Keratinocyte (primary cell): ENCODE results near the gene CASQ1. TPM values are rescaled to one million over a fixed set of nuclear protein-coding genes. Genes with fewer than 3 reads are reported as not detected.

Source experiments
- DNase-seq: peaks from one replicate; pipeline ENCODE4 v3.0.0-alpha.2; 2011; ENCODE audit warnings: low read depth, missing footprints, low spot score
- FAIRE-seq: peaks from 2 replicates; lab custom pipeline; 2011; peaks lifted over from hg19 to GRCh38; lab: Jason Lieb, UNC
- H2AFZ ChIP-seq: 2 replicates; pipeline ENCODE4 v1.6.0; 2012; ENCODE audit warnings: low read length, control low read depth, inconsistent platforms; ENCODE audit not compliant: control insufficient read depth
- H3K27ac ChIP-seq: 2 replicates; pipeline ENCODE4 v1.5.1; 2011; ENCODE audit warnings: low read length; ENCODE audit not compliant: control insufficient read depth, insufficient read depth
- H3K27me3 ChIP-seq: 3 replicates; pipeline ENCODE4 v1.6.0; 2011; ENCODE audit warnings: low read length; ENCODE audit not compliant: control insufficient read depth, insufficient read depth; ENCODE audit errors: extremely low read depth
- H3K36me3 ChIP-seq, 2 experiments: 2 replicates in 1 of 2; 3 replicates in 1 of 2; pipeline ENCODE4 v1.5.1; 2011; ENCODE audit warnings: low read length in 2 of 2, mild to moderate bottlenecking in 1 of 2; ENCODE audit not compliant: control insufficient read depth in 2 of 2, insufficient read depth in 2 of 2; ENCODE audit errors: extremely low read depth in 1 of 2
- H3K4me1 ChIP-seq: 3 replicates; pipeline ENCODE4 v1.5.1; 2011; ENCODE audit warnings: low read length; ENCODE audit not compliant: control insufficient read depth, insufficient read depth; ENCODE audit errors: extremely low read depth
- H3K4me2 ChIP-seq: 3 replicates; pipeline ENCODE4 v1.6.0; 2011; ENCODE audit warnings: low read depth, low read length; ENCODE audit not compliant: control insufficient read depth, insufficient read depth; ENCODE audit errors: extremely low read depth
- H3K4me3 ChIP-seq, 3 experiments: fragments of 200-600 bp in 1 of 3; sonication (generic) in 1 of 3; 2 replicates in 2 of 3; 3 replicates in 1 of 3; pipeline ENCODE4 v1.5.1; 2011 to 2016; ENCODE audit warnings: low read length in 3 of 3, mild to moderate bottlenecking in 3 of 3, control low read depth in 2 of 3, inconsistent platforms in 1 of 3, low read depth in 1 of 3, mixed read lengths in 1 of 3, mixed run types in 1 of 3, moderate library complexity in 1 of 3; ENCODE audit not compliant: control insufficient read depth in 2 of 3, insufficient read depth in 2 of 3; ENCODE audit errors: extremely low read depth in 1 of 3
- H3K79me2 ChIP-seq: 2 replicates; pipeline ENCODE4 v1.6.0; 2012; ENCODE audit warnings: low read length; ENCODE audit not compliant: control insufficient read depth, insufficient read depth
- H3K9ac ChIP-seq: 3 replicates; pipeline ENCODE4 v1.6.0; 2011; ENCODE audit warnings: low read length; ENCODE audit not compliant: control insufficient read depth, insufficient read depth; ENCODE audit errors: extremely low read depth
- H3K9me1 ChIP-seq: 3 replicates; pipeline ENCODE4 v1.6.0; 2011; ENCODE audit warnings: low read length; ENCODE audit not compliant: control insufficient read depth, insufficient read depth; ENCODE audit errors: extremely low read depth
- H3K9me3 ChIP-seq: 2 replicates; pipeline ENCODE4 v1.5.1; 2012; ENCODE audit warnings: low read depth, low read length; ENCODE audit not compliant: control insufficient read depth
- H4K20me1 ChIP-seq: 3 replicates; pipeline ENCODE4 v1.6.0; 2011; ENCODE audit warnings: low read length; ENCODE audit not compliant: control insufficient read depth, insufficient read depth; ENCODE audit errors: extremely low read depth
- CTCF ChIP-seq, 3 experiments: IDR thresholded peaks in 1 of 3; conservative IDR thresholded peaks in 1 of 3; optimal IDR thresholded peaks in 1 of 3; 2 replicates in 2 of 3; 3 replicates in 1 of 3; pipeline versions ENCODE3 to v1.5.1; 2011; ENCODE audit warnings: low read length in 3 of 3, mild to moderate bottlenecking in 3 of 3, moderate library complexity in 2 of 3, control low read depth in 1 of 3, inconsistent platforms in 1 of 3; ENCODE audit not compliant: insufficient read depth in 2 of 3; ENCODE audit errors: extremely low read depth in 1 of 3
- EZH2 ChIP-seq: IDR thresholded peaks from one replicate; pipeline ENCODE4 v1.6.1; 2012; ENCODE audit warnings: inconsistent platforms, mild to moderate bottlenecking, low read length, moderate library complexity
- dilution Hi-C: fragments of 300-500 bp; cut with MboI; formaldehyde crosslinking; loops from one replicate; pipeline ENCODE4 v1.7.0; 2020; ENCODE audit warnings: low sequenced_read_pairs; ENCODE audit not compliant: extremely low pct_ligation_motif_present
- polyA plus RNA-seq, 5 experiments: library from polyadenylated mRNA; depleted of rRNA in 3 of 5; stranded (reverse) in 3 of 5; stranded (forward) in 1 of 5; unstranded in 1 of 5; fragments of >200 nt; gene quantifications; 1 replicate in 1 of 5; 2 replicates in 3 of 5; 3 replicates in 1 of 5; pipeline versions ENCODE4 v1.2.1 to v1.2.3, GENCODE V29; 2011 to 2012; ENCODE audit warnings: missing spikeins in 2 of 5, low read depth in 1 of 5, low replicate concordance in 1 of 5

CASQ1 gene
- polyA plus RNA-seq, 1 donor (not counting 4 experiments of a cell fraction or from before 2014, with no cell fraction given): not detected

GRCh38 chr1:160177231-160177630 lies 13.1 kb upstream of the CASQ1 start:
- Histone ChIP-seq H3K27me3 (no peaks in the 10 kb centered on the region), H3K9me1 (no peaks in the 10 kb centered on the region), H3K36me3 (no peaks in the 10 kb centered on the region), H2AFZ (no peak overlapping the region), H3K4me1 (no peaks in the 10 kb centered on the region), H3K4me2 (no peak overlapping the region), H4K20me1 (no peaks in the 10 kb centered on the region), H3K79me2 (no peaks in the 10 kb centered on the region), H3K9ac (no peak overlapping the region), H3K27ac (no peak overlapping the region), H3K4me3 (no peak overlapping the region), H3K9me3 (no peaks in the 10 kb centered on the region)
- DNase-seq: no peak
- FAIRE-seq: no peak
- TF ChIP-seq CTCF (optimal IDR thresholded peaks at IDR 0.05 in 1 of 3, IDR thresholded peaks at IDR 0.05 in 1 of 3, conservative IDR thresholded peaks at IDR 0.05 in 1 of 3; ENCODE audit: extremely low read depth in 1 of 3, insufficient read depth in 2 of 3, low read length in 3 of 3) (no peak), EZH2 (no peak)
- dilution Hi-C loops: no loop called here

- Histone ChIP-seq H3K27me3 (no peaks in the 10 kb centered on the region), H3K36me3 (no peaks in the 10 kb centered on the region), H3K4me2 (no peak overlapping the region), H3K79me2 (no peaks in the 10 kb centered on the region), H3K4me3 (no peak overlapping the region), H3K9me1 (no peaks in the 10 kb centered on the region), H2AFZ (no peak overlapping the region), H3K9me3 (no peaks in the 10 kb centered on the region), H3K9ac (no peak overlapping the region), H3K4me1 (no peaks in the 10 kb centered on the region), H3K27ac (no peak overlapping the region), H4K20me1 (no peaks in the 10 kb centered on the region)
- no peak for TF ChIP-seq CTCF (optimal IDR thresholded peaks at IDR 0.05 in 1 of 3, IDR thresholded peaks at IDR 0.05 in 1 of 3, conservative IDR thresholded peaks at IDR 0.05 in 1 of 3; ENCODE audit: extremely low read depth in 1 of 3, insufficient read depth in 2 of 3, low read length in 3 of 3)
- no peak for TF ChIP-seq EZH2
- DNase-seq: no peak
- no peak for FAIRE-seq
- dilution Hi-C loops: no loop called here
These were observed 12.7 kb upstream of the CASQ1 start for GRCh38 chr1:160177667-160178066.
